GM12872 (cell line): ENCODE data around the gene JUND.
A peak's percentile ranks its signal among the peaks of the same experiment; 100 is the strongest.

ENCODE experiments used
- CTCF ChIP-seq: IDR thresholded peaks from 3 replicates; pipeline ENCODE4 v1.5.1; 2011; ENCODE audit warnings: low read depth, mild to moderate bottlenecking, low read length, moderate library complexity; ENCODE audit not compliant: insufficient read depth

Gene JUND

DNA sequence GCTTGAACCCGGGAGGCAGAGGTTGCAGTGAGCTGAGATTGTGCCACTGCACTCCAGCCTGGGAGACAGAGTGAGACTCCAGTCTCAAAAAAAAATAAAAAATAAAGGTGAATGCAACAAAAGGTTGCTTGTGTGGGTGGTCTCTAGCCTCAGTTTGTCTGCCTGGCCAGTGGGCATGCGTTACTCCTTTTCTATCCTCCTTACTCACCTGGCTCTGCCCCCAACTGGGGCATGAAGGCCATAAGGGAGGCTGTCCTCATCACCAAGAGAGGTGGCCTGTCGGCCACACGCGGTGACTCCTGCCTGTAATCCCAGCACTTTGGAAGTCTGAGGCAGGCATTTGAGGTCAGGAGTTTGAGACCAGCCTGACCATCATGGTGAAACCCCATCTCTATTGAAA lies 1.9 kb upstream of the JUND start:
- no peak for TF ChIP-seq CTCF

DNA sequence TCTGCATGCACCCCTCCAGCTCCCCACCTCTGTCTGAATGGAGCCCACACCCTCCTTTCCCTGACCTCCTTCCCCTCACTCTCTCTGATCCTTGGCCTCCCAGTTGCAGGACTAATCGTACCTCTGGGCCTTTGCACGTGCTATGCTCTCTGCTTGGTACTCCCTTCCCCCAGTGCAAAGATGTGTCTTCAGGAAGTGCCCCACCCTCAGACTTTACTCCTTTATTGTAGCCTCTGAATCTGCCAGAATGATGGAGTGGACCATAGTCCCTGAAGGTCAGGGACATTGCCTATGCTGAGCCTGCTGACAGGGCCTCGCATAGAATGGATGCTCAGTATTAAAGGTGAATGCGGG lies 1.3 kb upstream of the JUND start:
- no peak for TF ChIP-seq CTCF

GRCh38 chr19:18282021-18282787 lies 782 bp upstream of the JUND start:
- TF ChIP-seq CTCF: no peak

- TF ChIP-seq CTCF: no peak
These were observed 958 bp downstream of the JUND start for GRCh38 chr19:18280247-18281081.

DNA sequence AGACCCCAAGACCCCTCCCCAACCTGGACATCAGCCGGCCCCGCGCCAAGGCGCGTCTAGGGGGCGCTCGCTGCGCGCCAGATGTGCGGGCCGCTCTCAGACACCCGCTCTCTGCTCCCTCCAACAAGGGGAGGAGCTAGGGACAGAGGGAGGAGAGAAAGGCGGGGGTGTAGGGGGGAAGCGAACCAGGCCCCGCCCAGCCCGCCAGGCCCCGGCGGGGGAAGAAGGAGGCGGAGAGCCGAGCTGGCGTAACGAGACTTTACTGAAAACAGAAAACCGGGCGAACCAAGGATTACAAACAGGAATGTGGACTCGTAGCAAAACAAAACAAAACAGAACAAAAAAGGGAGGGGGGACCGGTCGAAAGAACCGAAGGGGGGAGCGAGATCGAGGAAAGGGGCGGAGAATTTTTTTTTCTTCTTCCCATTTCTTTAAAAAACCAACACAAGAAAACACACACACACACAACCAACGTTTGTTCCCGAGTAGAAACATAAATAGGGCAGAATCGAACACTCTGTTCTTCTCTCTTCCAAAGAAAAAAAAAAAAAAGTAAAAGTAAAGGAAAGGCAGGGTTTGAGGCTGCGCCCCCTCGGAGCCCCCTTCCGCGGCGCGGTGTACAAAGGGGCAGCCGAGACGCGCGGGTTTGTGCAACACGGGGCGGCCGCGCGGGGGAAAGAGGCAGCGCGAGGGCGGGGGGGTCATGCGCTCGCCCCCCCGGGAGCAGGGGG lies 1.7 kb downstream of the JUND start:
- TF ChIP-seq CTCF: peak; percentile 94

DNA sequence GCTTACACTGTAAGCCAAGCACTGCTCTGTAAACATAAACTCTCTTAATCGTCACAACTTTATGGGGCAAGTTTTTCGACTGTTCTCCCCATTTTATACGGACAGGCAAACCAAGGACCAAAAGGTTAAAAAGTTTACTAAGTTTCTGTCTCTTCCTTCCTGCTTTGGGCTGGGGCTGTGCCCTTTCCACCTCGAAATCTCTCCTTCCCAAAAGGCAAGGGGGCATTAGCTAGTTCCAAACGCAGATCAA lies 2.2 kb downstream of the JUND start:
- no peak for TF ChIP-seq CTCF

- peak; percentile 66 for TF ChIP-seq CTCF
These were observed 2.7 kb downstream of the JUND start for GRCh38 chr19:18278521-18279265.
